HG03432 (cell line): ENCODE measurements around the gene ARHGAP45.
"Not testable (repeated sequence)": the region's sequence is repeated elsewhere in the genome, so short reads cannot be mapped to it uniquely, and the experiment has no call there.

Experiments
- ATAC-seq: cut with Tn5 transposase; IDR thresholded peaks from one replicate; pipeline ENCODE4 v1.9.1; 2021; ENCODE audit warnings: mild to moderate bottlenecking, moderate library complexity; ENCODE audit not compliant: unreplicated experiment

ARHGAP45 gene

GRCh38 chr19:1113030-1113985, 46.3 kb downstream of the ARHGAP45 start:
- ATAC-seq = peak; percentile 53

- ATAC-seq = no peak
Measured at GRCh38 chr19:1113986-1114483, 47.1 kb downstream of the ARHGAP45 start.

GRCh38 chr19:1114728-1115127, 47.8 kb downstream of the ARHGAP45 start:
- ATAC-seq = not testable (repeated sequence)

GRCh38 chr19:1115646-1116420, 48.9 kb downstream of the ARHGAP45 start:
- ATAC-seq = no peak

GRCh38 chr19:1116726-1117581, 50.0 kb downstream of the ARHGAP45 start:
- ATAC-seq = no peak

GRCh38 chr19:1117654-1118053, 50.7 kb downstream of the ARHGAP45 start:
- no peak for ATAC-seq

- ATAC-seq = no peak
Measured at GRCh38 chr19:1118999-1119398, 52.0 kb downstream of the ARHGAP45 start.

GRCh38 chr19:1119475-1120217, 52.7 kb downstream of the ARHGAP45 start:
- no peak for ATAC-seq

GRCh38 chr19:1121395-1121794, 54.4 kb downstream of the ARHGAP45 start:
- ATAC-seq = no peak

GRCh38 chr19:1122021-1122971, 55.3 kb downstream of the ARHGAP45 start:
- ATAC-seq = no peak

GRCh38 chr19:1122972-1123363, 56.0 kb downstream of the ARHGAP45 start:
- no peak for ATAC-seq

- ATAC-seq = no peak
Measured at GRCh38 chr19:1123381-1123780, 56.4 kb downstream of the ARHGAP45 start.

GRCh38 chr19:1123885-1124677, 57.1 kb downstream of the ARHGAP45 start:
- no peak for ATAC-seq

- ATAC-seq = no peak
Measured at GRCh38 chr19:1125601-1126467, 58.9 kb downstream of the ARHGAP45 start.

- ATAC-seq = no peak
Measured at GRCh38 chr19:1126984-1127760, 60.2 kb downstream of the ARHGAP45 start.

GRCh38 chr19:1128106-1128505, 61.1 kb downstream of the ARHGAP45 start:
- ATAC-seq = no peak
